A549 (cell line): ENCODE results near the gene TXNRD1. TPM values are rescaled to one million over a fixed set of nuclear protein-coding genes. Genes with fewer than 3 reads are reported as not detected.

Experiments
- ATAC-seq, 2 experiments: fragments of 200-7000 bp in 1 of 2; fragments of >200 bp in 1 of 2; cut with Nextera tagmentation in 1 of 2; cut with Tn5 transposase in 1 of 2; 3 replicates each; pipeline versions ENCODE4 v1.8.0 to v1.9.1; 2018 to 2020; ENCODE audit warnings: mild to moderate bottlenecking in 1 of 2, moderate library complexity in 1 of 2
- CTCF ChIA-PET: fragments of 300-600 bp; sonication (Branson Sonifier 250); formaldehyde crosslinking; extraction: SDS; loops from one replicate; lab custom pipeline; 2021; ENCODE audit warnings: antibody characterized with exemption, inconsistent platforms; lab: Yijun Ruan, JAX
- POLR2A ChIA-PET: fragments of 350-600 bp; formaldehyde crosslinking; extraction: SDS; loops from one replicate; lab custom pipeline; 2021; ENCODE audit warnings: antibody characterized with exemption, inconsistent platforms; lab: Yijun Ruan, JAX
- DNase-seq, 2 experiments: peaks; one replicate each; pipeline versions ENCODE4 v3.0.0 to v3.0.0-alpha.2; 2011 to 2016; ENCODE audit warnings: low read depth in 1 of 2, low spot score in 1 of 2
- FAIRE-seq: peaks from 2 replicates; lab custom pipeline; 2011; peaks lifted over from hg19 to GRCh38; lab: Jason Lieb, UNC
- H3K27ac ChIP-seq, 2 experiments: fragments of >200 bp; sonication (Bioruptor Twin); formaldehyde crosslinking; 3 replicates each; pipeline ENCODE4 v1.5.1; 2016 to 2017
- H3K4me1 ChIP-seq: fragments of >200 bp; sonication (Bioruptor Twin); formaldehyde crosslinking; 3 replicates; pipeline ENCODE4 v1.6.1; 2016
- H3K4me2 ChIP-seq: fragments of >200 bp; sonication (Bioruptor Twin); formaldehyde crosslinking; 3 replicates; pipeline ENCODE4 v1.6.1; 2016
- H3K4me3 ChIP-seq: fragments of >200 bp; sonication (Bioruptor Twin); formaldehyde crosslinking; 3 replicates; pipeline ENCODE4 v1.5.1; 2016
- H3K9me3 ChIP-seq: fragments of >200 bp; sonication (Bioruptor Twin); formaldehyde crosslinking; 3 replicates; pipeline ENCODE4 v1.6.1; 2016
- ATOH8 ChIP-seq: fragments of 250-450 bp; sonication (Bioruptor Pico); IDR thresholded peaks from 2 replicates; pipeline ENCODE4 v1.5.0; 2020; ENCODE audit warnings: low read depth, mild to moderate bottlenecking, moderate library complexity
- CBX2 ChIP-seq: fragments of 200-600 bp; sonication (generic); IDR thresholded peaks from 2 replicates; pipeline ENCODE4 v1.6.1; 2016; ENCODE audit warnings: low read depth, mild to moderate bottlenecking, borderline replicate concordance
- CHD2 ChIP-seq: fragments of 150-350 bp; IDR thresholded peaks from 2 replicates; pipeline ENCODE4 v1.6.1; 2014; ENCODE audit warnings: low read length; ENCODE audit not compliant: partially characterized antibody
- CHD4 ChIP-seq: fragments of 200-600 bp; sonication (generic); IDR thresholded peaks from 2 replicates; pipeline ENCODE4 v1.6.1; 2016; ENCODE audit warnings: antibody characterized with exemption, mild to moderate bottlenecking, borderline replicate concordance
- EHMT2 ChIP-seq: fragments of 200-600 bp; sonication (generic); IDR thresholded peaks from 2 replicates; pipeline ENCODE4 v1.6.1; 2016; ENCODE audit warnings: antibody characterized with exemption, low read depth, mild to moderate bottlenecking, moderate library complexity
- ESRRA ChIP-seq: fragments of 150-350 bp; IDR thresholded peaks from 2 replicates; pipeline ENCODE4 v1.6.1; 2014; ENCODE audit warnings: mild to moderate bottlenecking, low read length, borderline replicate concordance
- FOSB ChIP-seq: fragments of 250-450 bp; sonication (Bioruptor Pico); IDR thresholded peaks from 2 replicates; pipeline ENCODE4 v1.5.0; 2020; ENCODE audit warnings: mild to moderate bottlenecking, moderate library complexity
- FOXS1 ChIP-seq: fragments of 250-450 bp; sonication (Bioruptor Pico); IDR thresholded peaks from 2 replicates; pipeline ENCODE4 v1.5.0; 2020; ENCODE audit warnings: mild to moderate bottlenecking, moderate library complexity
- HOXA7 ChIP-seq: fragments of 250-450 bp; sonication (Bioruptor Pico); IDR thresholded peaks from 2 replicates; pipeline ENCODE4 v1.5.0; 2020; ENCODE audit warnings: mild to moderate bottlenecking, moderate library complexity
- JUN ChIP-seq, 2 experiments: fragments of >200 bp; sonication (Bioruptor Twin); formaldehyde crosslinking; IDR thresholded peaks; 2 replicates in 1 of 2; 3 replicates in 1 of 2; pipeline ENCODE4 v1.6.1; 2016 to 2017
- JUNB ChIP-seq: fragments of >200 bp; sonication (Bioruptor Twin); formaldehyde crosslinking; IDR thresholded peaks from 2 replicates; pipeline ENCODE4 v1.6.1; 2016
- MAZ ChIP-seq: fragments of 150-350 bp; IDR thresholded peaks from 2 replicates; pipeline ENCODE4 v1.6.1; 2014; ENCODE audit warnings: antibody characterized with exemption, low read depth, low read length, borderline replicate concordance
- MYC ChIP-seq: IDR thresholded peaks from 2 replicates; pipeline ENCODE4 v1.6.1; 2012; ENCODE audit warnings: mild to moderate bottlenecking, inconsistent platforms, low read length, improper control_type of control experiment, borderline replicate concordance
- NPAS2 ChIP-seq: fragments of 250-450 bp; sonication (Bioruptor Pico); IDR thresholded peaks from 2 replicates; pipeline ENCODE4 v1.8.0; 2022; ENCODE audit warnings: mild to moderate bottlenecking, moderate library complexity, borderline replicate concordance
- POLR2A ChIP-seq: IDR thresholded peaks from 2 replicates; pipeline ENCODE4 v1.6.1; 2012; ENCODE audit warnings: mild to moderate bottlenecking, low read length
- POLR2AphosphoS2 ChIP-seq: conservative IDR thresholded peaks from 2 replicates; pipeline ENCODE4 v1.6.1; 2012; ENCODE audit warnings: low read length, improper control_type of control experiment, inconsistent platforms
- RAD21 ChIP-seq, 2 experiments: fragments of >200 bp in 1 of 2; sonication (Bioruptor Twin) in 1 of 2; formaldehyde crosslinking in 1 of 2; IDR thresholded peaks in 1 of 2; conservative IDR thresholded peaks in 1 of 2; 2 replicates in 1 of 2; 3 replicates in 1 of 2; pipeline ENCODE4 v1.6.1; 2012 to 2018; ENCODE audit warnings: inconsistent platforms in 1 of 2
- RARB ChIP-seq: fragments of 250-450 bp; sonication (Bioruptor Pico); IDR thresholded peaks from 2 replicates; pipeline ENCODE4 v1.8.0; 2021; ENCODE audit warnings: mild to moderate bottlenecking, moderate library complexity
- TFCP2L1 ChIP-seq: fragments of 250-450 bp; sonication (Bioruptor Pico); IDR thresholded peaks from 2 replicates; pipeline ENCODE4 v1.5.0; 2021; ENCODE audit warnings: mild to moderate bottlenecking
- TP53 ChIP-seq: fragments of 250-450 bp; sonication (Bioruptor Pico); IDR thresholded peaks from 2 replicates; pipeline ENCODE4 v1.5.0; 2021; ENCODE audit warnings: mild to moderate bottlenecking, moderate library complexity
- ZFP36 ChIP-seq: fragments of 450-650 bp; IDR thresholded peaks from 2 replicates; pipeline ENCODE4 v1.6.1; 2014; ENCODE audit warnings: borderline replicate concordance; ENCODE audit not compliant: partially characterized antibody
- ZNF302 ChIP-seq: fragments of 250-450 bp; sonication (Bioruptor Pico); IDR thresholded peaks from 2 replicates; pipeline ENCODE4 v1.9.0; 2021; ENCODE audit warnings: inconsistent platforms, mild to moderate bottlenecking, moderate library complexity
- whole genome bisulfite sequencing: methylation state at CpG from one replicate; pipeline ENCODE4 v1.1.6; 2017; ENCODE audit errors: missing lambda C conversion rate; 5-methylcytosine and 5-hydroxymethylcytosine counted together
- polyA plus RNA-seq, 4 experiments: library from polyadenylated mRNA; depleted of rRNA in 3 of 4; stranded (reverse); fragments of >200 nt; fragmentation: RNase III in 1 of 4; extraction: RNeasy Plus Mini Kit Qiagen cat#74134 plus additional on column Dnase treatment in 1 of 4; gene quantifications; 2 replicates in 3 of 4; 3 replicates in 1 of 4; pipeline ENCODE4 v1.2.3, GENCODE V29; 2011 to 2017
- TF ChIP-seq, protein P1 (sequence below): fragments of 250-450 bp; sonication (Bioruptor Pico); IDR thresholded peaks from 2 replicates; pipeline ENCODE4 v1.5.0; 2021; ENCODE audit warnings: mild to moderate bottlenecking, moderate library complexity, borderline replicate concordance
- TF ChIP-seq, protein P2 (sequence below): IDR thresholded peaks from 2 replicates; pipeline ENCODE4 v1.6.1; 2012

The TXNRD1 gene
- polyA plus RNA-seq, 2 of the 4 experiments (the other 2 are of a cell fraction), result 899 to 1,230 TPM

- WGBS, result 29% methylated on average over 5 of the region's 5 CpGs
- Histone ChIP-seq H3K4me3 (peak overlapping the region; percentile 5; the same call in 2 of the 3 replicates), H3K9me3 (no peaks in the 10 kb centered on the region), H3K4me2 (peak overlapping the region; percentile 97), H3K27ac (peak overlapping the region; percentile 3 to 71; a peak in 4 of 6 replicates), H3K4me1 (peaks cover 99% of the 10 kb centered on the region)
- ChIA-PET CTCF (interaction anchor here (1.3 kb wide), 1 partner anchor 95 kb away, joined by 5 read pairs; the partner anchor contains the start of gene TXNRD1), POLR2A (interaction anchor here (0.9 to 1.5 kb wide), 4 partner anchors 8 to 134 kb away, joined by 3 read pairs; no protein-coding TSS in a partner anchor)
- FAIRE-seq, result peak; percentile 86
- TF ChIP-seq ZFP36 (no peak), JUNB (no peak), CHD2 (no peak), TP53 (CRISPR knock-in tag) (peak; percentile 44; the same call in 1 of the 2 replicates), CBX2 (no peak), POLR2AphosphoS2 (peak; percentile 92), RAD21 (conservative IDR thresholded peaks at IDR 0.05 in 1 of 2, IDR thresholded peaks at IDR 0.05 in 1 of 2) (no peak), JUN (IDR thresholded peaks at IDR 0.05) (peak in 1 of 2 experiments; percentile 37; a peak in 2 of 5 replicates), EHMT2 (no peak), TFCP2L1 (CRISPR knock-in tag) (no peak; the same call in 1 of the 2 replicates), ATOH8 (CRISPR knock-in tag) (0 out of 2 replicates have a peak, but pooled peaks have one; percentile 42), NPAS2 (CRISPR knock-in tag) (no peak), ESRRA (no peak), POLR2A (no peak), RARB (peak; percentile 76), MYC (no peak), ZNF302 (CRISPR knock-in tag) (no peak), CHD4 (no peak), HOXA7 (CRISPR knock-in tag) (peak; percentile 86; the same call in 1 of the 2 replicates), FOXS1 (CRISPR knock-in tag) (no peak), MAZ (no peak), FOSB (CRISPR knock-in tag) (peak; percentile 85)
- TF ChIP-seq, protein P1, sequence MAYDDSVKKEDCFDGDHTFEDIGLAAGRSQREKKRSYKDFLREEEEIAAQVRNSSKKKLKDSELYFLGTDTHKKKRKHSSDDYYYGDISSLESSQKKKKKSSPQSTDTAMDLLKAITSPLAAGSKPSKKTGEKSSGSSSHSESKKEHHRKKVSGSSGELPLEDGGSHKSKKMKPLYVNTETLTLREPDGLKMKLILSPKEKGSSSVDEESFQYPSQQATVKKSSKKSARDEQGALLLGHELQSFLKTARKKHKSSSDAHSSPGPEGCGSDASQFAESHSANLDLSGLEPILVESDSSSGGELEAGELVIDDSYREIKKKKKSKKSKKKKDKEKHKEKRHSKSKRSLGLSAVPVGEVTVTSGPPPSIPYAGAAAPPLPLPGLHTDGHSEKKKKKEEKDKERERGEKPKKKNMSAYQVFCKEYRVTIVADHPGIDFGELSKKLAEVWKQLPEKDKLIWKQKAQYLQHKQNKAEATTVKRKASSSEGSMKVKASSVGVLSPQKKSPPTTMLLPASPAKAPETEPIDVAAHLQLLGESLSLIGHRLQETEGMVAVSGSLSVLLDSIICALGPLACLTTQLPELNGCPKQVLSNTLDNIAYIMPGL (CRISPR knock-in tag), result peak; percentile 56; the same call in 1 of the 2 replicates
- TF ChIP-seq, protein P2, sequence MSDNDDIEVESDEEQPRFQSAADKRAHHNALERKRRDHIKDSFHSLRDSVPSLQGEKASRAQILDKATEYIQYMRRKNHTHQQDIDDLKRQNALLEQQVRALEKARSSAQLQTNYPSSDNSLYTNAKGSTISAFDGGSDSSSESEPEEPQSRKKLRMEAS, result no peak
- TF ChIP-seq, all 56 proteins: peak for 8
- no peak for ATAC-seq
- DNase-seq, result no peak
These were observed 95.4 kb downstream of the TXNRD1 start for GRCh38 chr12:104310751-104311633.
